ENCODE measurements around the gene FOS. TPM values are rescaled to one million over a fixed set of nuclear protein-coding genes. Genes with fewer than 3 reads are reported as not detected.
A peak's percentile ranks its signal among the peaks of the same experiment; 100 is the strongest.

The FOS gene
- total and polyA plus RNA-seq, 2 of the 13 experiments (the other 11 are each of a cell fraction or from before 2014, with no cell fraction given), result 15.9 to 24.2 TPM

GRCh38 chr14:75328558-75329155 is 50.0 kb downstream of the FOS start (continued):
- peak; percentile 97 for TF ChIP-seq ZBED4 (CRISPR knock-in tag; IDR thresholded peaks at IDR 0.05; ENCODE audit: borderline replicate concordance)
- TF ChIP-seq HCFC1 (IDR thresholded peaks at IDR 0.05; ENCODE audit: low read depth, low read length), result no peak
- TF ChIP-seq ZNF354B (CRISPR knock-in tag; IDR thresholded peaks at IDR 0.05), result no peak
- no peak for TF ChIP-seq KDM4B (CRISPR knock-in tag; IDR thresholded peaks at IDR 0.05)
- TF ChIP-seq ESRRA (CRISPR knock-in tag; IDR thresholded peaks at IDR 0.05; ENCODE audit: low read depth), result no peak
- no peak for TF ChIP-seq MED13 (CRISPR knock-in tag; IDR thresholded peaks at IDR 0.05)
- TF ChIP-seq HES4 (CRISPR knock-in tag; IDR thresholded peaks at IDR 0.05; ENCODE audit: borderline replicate concordance), result no peak
- TF ChIP-seq HOXA5 (CRISPR knock-in tag; IDR thresholded peaks at IDR 0.05), result no peak
- TF ChIP-seq ZSCAN29 (CRISPR knock-in tag; conservative IDR thresholded peaks at IDR 0.05), result no peak
- peak; percentile 24; the same call in 1 of the 2 replicates for TF ChIP-seq POGZ (CRISPR knock-in tag; IDR thresholded peaks at IDR 0.05)
- no peak for TF ChIP-seq SNRNP70 (IDR thresholded peaks at IDR 0.05; ENCODE audit: low read depth, low read length)
- no peak for TF ChIP-seq MXD4 (CRISPR knock-in tag; IDR thresholded peaks at IDR 0.05)
- TF ChIP-seq NCOA1 (CRISPR knock-in tag; IDR thresholded peaks at IDR 0.05), result no peak
- TF ChIP-seq CENPT (CRISPR knock-in tag; IDR thresholded peaks at IDR 0.05; ENCODE audit: low read depth), result no peak
- no peak for TF ChIP-seq ZBTB43 (CRISPR knock-in tag; conservative IDR thresholded peaks at IDR 0.05)
- no peak for TF ChIP-seq ZNF446 (CRISPR knock-in tag; IDR thresholded peaks at IDR 0.05)
- TF ChIP-seq ZNF800 (CRISPR knock-in tag; IDR thresholded peaks at IDR 0.05), result no peak
- TF ChIP-seq ZSCAN30 (CRISPR knock-in tag; IDR thresholded peaks at IDR 0.05), result no peak
- no peak for TF ChIP-seq SCMH1 (CRISPR knock-in tag; IDR thresholded peaks at IDR 0.05; ENCODE audit: borderline replicate concordance)
- TF ChIP-seq ZNF512 (CRISPR knock-in tag; IDR thresholded peaks at IDR 0.05), result no peak
- TF ChIP-seq GATAD2A (CRISPR knock-in tag; IDR thresholded peaks at IDR 0.05), result peak; percentile 78
- no peak for TF ChIP-seq ZNF780A (CRISPR knock-in tag; IDR thresholded peaks at IDR 0.05)
- TF ChIP-seq ZNF543 (CRISPR knock-in tag; IDR thresholded peaks at IDR 0.05), result no peak
- TF ChIP-seq ZNF749 (CRISPR knock-in tag; IDR thresholded peaks at IDR 0.05; ENCODE audit: borderline replicate concordance), result no peak
